ENCODE results near the gene CEP152. TPM values are rescaled to one million over a fixed set of nuclear protein-coding genes. Genes with fewer than 3 reads are reported as not detected.

Gene CEP152
- total RNA-seq, 1 donor from 2014 or later = 4.7 TPM

DNA sequence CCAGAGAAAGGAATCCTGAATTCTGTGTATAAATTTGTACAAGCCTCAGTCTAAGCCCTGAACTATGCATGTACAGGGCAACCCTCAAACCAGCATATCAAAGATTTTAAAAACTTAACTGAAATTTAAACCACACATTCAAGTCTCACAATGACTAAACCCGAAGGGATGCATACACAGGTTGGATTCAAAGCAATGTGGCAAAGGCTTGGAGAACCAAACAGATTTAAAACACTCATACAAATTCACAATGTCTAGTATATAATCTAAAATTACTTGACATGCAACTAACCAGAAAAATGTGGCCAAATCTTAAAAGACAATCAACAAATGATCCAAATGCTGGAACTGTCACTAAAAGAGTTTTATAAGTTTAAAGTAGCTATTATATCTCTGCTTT lies 36.4 kb downstream of the CEP152 start:
- DNase-seq (ENCODE audit: low read depth in 2 of 2) = no peak

DNA sequence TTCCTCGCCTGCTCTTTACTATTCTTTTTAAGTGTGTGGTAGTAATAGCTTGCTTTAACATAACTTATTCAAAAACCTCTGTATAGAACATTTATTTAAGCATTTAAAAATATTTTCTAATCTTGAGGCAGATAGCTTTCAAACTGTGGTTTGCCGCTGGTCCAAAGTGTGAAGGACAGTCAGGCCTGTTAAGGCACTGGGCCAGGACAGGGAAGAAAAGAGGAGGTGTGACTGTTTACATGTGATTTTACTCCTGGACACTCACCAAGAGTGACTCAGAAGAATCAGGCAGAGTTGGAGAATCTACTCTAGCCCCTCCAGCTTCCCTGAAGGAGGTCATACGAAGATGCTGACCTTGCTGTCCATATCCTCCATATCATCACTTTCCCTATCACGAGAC lies 44.7 kb downstream of the CEP152 start:
- DNase-seq (ENCODE audit: low read depth in 2 of 2) = no peak

DNA sequence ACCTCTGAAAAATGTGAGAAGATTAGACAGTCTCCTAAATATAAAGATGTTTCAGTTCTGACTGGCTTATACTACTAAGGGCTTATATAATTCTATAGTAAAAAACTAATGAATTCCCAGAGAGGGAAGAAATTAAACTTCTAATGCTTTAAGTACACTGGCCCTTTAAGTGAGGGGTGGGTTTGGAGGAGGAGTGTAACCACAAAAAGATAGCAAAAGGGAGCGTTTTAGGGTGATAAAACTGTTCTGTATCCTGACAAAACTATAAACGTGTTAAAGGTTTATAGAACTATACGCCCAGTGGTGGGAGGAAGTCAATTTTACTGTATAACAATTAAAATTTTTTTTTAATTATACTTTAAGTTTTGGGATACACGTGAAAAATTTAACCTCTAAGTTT lies 45.8 kb downstream of the CEP152 start:
- no peak for DNase-seq (ENCODE audit: low read depth in 2 of 2)

DNA sequence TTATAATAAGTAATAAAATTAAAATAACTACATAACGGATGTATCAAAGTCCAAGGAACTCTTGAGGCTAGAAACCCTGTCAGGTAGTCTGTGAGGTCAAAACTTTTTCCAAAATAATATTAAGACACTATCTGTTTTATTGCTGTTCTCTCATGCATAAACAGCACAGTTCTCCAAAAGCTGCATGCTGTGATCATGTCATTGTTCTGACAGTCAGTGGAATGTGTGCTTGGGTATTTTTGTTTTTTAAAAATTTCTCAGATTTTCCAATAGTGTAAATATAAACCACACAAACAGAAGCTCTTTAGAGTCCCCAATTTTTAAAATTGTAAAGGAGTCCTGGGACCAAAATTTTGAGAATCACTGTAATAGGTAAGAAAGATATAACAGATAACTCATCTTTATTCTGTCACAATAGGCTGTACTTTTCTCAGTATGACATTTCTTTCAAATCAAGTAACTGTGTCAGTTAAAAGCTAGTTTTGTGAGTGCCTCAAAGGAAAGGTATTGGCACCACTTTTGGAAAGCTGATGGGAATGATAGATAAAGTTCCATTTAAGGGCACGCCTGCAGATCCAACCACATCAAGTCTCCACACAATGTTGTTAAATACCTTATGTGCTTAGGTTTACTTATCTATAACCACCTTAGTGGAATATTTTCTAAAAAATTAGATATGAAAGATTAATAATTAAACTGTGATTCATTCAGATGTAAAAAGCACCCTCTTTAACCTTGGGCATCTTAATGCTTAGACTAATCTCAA lies 49.3 kb downstream of the CEP152 start:
- no peak for DNase-seq (ENCODE audit: low read depth in 2 of 2)

DNA sequence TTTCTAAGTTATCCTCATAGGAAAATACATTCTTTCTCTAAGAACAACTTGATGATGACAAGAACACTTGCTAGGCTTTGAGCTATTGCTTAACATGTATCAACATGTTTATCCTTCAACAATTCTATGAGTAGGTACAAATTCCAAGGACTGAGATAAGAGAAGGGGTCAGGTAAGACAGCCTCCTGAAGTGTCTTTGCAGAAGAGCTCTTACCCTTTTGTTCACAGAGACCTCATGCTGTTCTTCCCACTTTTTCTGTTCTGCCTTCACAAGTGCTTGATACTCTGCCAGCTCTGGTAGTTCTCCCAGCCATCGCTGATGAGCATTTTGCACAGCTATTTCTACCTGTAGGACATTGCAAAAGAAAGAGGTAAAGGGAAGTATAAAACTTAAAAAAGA lies 50.9 kb downstream of the CEP152 start:
- DNase-seq (ENCODE audit: low read depth in 2 of 2) = no peak

DNA sequence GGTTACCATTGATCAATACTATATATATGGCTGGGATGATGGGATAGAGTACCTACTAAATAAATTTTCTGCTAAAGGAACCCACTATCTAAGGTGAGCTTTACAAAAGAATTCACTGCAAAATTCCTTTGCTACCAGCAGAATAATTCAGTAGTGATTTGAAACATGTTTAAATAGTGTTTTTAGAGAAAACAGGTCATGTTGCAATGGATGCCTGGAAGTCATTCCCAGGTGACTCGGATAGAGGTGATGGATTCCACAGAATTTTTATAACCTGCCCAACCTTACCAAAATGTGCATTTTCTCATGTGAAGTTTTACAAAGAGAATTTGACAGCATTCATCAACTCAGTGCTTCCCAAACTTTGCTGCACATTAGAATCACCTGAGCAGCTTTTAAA lies 53.2 kb downstream of the CEP152 start:
- no peak for DNase-seq (ENCODE audit: low read depth in 2 of 2)

DNA sequence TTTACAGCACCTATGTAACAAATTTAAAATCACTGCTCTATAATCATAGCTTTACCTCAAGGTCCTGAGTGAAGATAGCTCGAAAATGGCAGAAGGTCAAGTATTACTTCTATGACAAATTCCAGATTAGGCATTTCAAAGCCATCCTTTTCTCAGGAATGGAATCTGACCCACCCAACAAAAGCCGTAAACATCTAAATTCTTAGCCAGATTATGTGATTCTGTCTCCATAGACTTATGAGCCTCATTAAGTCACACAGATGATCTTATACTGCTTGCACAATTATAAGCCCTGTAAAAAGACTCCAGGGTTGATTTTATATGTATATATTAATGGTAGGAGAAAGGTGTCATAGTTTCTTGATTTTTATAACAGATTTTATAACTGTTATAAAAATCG lies 56.9 kb downstream of the CEP152 start:
- DNase-seq (ENCODE audit: low read depth in 2 of 2) = no peak

DNA sequence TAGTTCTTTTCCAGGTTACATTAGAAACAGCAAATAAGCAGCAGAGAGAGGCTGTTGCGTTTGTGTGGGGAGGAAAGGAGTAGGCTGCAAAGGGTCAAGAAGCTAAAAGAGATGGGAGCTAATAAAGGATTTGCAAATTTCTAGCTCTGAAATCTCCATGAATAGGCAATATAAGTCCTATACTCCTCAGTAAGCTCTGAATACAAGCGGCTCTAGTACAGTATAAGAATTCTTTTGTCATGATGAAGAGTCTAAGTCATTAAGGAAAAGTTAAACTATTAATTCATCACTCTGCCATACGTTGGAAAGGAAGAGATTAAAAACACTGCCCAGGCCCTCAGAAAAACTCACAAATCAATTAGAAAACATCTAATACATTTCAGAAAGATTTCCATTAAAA lies 59.3 kb downstream of the CEP152 start:
- DNase-seq (ENCODE audit: low read depth in 2 of 2) = no peak

DNA sequence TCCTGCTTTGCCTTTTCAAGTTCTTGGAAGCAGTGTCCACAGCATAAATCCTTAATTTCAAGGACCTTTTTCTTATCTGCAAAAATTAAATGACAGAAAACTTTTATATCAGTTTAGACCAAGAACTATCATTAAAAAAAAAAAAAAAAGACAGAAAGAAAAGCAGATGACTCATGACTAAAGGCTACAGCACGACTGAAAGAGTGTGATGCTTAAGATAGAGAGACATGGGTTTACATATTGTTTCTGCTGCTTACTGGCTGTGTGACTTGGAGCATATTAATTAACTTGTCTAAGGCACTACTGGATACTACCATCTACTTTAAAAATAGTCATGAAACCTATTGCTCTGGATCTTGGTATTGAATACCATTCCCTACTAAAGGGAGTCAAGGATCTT lies 62.3 kb downstream of the CEP152 start:
- DNase-seq (ENCODE audit: low read depth in 2 of 2) = peak in 1 of 2 donors; percentile 3

DNA sequence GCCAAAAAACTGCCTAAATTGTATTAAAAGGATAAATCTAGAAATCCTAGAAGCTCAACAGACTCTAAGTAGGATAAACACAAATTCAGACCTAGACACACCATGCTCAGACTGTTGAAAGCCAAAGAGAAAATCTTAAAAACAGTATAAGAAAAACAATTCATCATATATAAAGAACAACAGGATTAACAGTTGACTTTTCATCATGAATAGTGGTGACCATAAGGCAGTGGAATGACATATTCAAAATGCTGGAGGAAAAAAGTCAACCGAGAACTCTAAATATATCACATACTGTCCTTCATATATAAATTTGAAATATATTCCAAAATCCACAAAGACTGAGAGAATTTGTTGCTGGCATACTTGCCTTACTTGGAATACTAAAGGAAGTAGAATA lies 77.3 kb downstream of the CEP152 start:
- no peak for DNase-seq (ENCODE audit: low read depth in 2 of 2)

DNA sequence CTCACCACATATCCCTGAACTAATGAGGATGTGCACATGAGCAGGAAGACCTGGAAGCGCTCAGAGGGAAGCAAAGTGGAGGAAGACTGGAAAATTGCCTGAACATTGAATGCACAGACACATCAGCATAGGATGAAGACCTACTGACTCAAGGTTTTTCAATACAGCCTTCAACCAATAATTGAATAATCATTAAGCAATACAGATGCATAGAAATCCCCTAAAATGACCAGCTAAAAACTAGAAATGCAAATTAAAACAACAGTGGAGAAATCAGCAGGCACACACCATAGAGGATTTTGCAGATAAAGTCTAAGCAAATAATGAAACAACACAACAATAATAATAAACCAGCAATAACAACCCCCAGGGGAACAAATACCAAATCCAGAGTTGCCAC lies 80.4 kb downstream of the CEP152 start:
- no peak for DNase-seq (ENCODE audit: low read depth in 2 of 2)

DNA sequence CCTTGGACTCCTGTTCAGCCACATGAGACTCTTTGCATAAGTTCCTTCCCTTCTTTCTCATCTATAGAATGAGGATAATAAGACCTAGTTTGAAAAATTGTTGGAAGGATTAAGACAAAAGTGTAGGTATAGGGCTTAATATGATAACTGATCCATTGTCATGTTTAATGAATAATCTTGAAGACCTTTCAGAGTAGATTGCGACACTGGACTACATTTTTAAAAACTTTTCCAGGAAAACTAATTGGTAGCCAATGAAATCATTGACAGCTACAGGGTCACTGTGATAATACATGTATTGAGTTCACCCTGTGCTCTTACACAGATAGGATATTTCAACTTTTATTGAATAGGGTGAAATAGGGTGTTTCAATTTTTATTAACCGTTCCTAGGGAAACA lies 86.9 kb downstream of the CEP152 start:
- no peak for DNase-seq (ENCODE audit: low read depth in 2 of 2)

DNA sequence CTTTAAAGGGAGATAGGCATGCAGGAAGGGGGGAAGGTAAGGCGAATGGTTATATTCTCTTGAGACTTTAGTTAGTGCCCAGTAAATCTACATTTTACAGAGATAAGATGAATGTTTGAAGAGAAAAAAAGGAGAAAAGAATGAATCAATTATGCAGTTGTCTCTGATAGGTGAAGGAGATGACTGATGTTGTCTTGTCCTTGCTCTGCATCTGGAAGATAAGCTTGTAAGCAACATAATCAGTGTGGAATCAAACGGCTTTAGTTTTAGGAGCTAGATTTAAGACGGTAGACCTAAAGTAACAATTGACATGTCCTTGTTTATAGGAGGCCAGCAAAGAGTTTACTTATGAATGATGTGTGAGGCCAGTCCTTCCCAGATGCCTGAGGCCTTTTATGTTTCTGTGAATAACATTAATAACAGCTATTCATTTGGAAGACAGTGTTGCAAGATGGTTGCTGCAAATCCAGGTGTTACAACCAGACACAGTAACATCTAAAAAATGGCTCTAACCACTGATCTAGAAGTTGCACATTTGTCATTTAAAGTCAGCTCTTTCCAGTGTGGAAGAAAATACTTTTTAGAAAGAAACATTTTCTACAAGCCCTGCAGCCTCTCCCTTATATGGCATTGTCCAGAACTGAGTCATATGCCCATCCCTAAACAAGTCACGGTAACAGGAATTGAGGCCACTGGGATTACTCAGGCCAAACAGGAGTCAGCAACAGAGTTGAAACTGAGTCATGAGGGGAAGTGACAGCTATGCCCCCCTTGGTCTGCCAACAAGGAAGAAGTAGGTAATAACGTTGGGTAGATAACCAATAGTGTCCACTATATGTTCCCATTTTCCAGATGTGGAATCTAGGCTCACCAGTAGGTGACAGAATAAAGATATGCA lies 87.9 kb downstream of the CEP152 start:
- DNase-seq (ENCODE audit: low read depth in 2 of 2) = peak; percentile 38 to 79

DNA sequence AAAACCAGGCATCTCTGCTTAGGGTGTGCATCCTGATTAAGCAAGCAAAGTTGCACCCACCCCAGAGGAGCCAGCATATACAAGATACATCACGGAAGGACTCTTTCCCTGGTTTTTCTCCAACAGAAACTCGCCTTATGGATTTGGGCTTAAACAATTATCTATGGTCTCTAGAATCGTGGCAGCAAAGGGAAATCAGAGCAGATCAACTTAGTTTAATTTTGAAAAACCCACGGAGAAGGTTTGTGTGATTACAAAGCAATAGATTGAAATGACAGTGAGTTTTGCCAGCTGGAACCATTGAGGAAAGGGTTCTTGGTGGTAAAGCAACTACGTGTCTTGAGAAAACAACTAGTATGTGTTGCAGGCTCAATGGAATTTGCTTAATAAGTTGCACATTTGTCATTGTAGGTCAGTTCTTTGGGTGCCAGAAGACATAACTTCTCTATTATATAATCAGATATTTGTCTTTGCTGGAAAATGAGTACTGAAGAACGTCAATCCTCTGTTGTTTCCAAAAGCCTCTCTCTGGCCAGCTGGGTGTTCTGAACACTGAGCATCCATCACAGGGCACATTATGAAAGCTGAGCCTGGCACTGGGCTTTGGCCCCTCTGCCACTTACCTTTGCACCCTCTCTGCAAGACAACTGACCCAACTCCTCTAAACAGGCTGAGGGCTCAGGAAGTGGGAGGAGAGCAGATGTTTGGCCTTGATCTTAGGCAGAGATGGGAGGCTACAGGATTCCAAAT lies 89.6 kb downstream of the CEP152 start:
- DNase-seq (ENCODE audit: low read depth in 2 of 2) = no peak

DNA sequence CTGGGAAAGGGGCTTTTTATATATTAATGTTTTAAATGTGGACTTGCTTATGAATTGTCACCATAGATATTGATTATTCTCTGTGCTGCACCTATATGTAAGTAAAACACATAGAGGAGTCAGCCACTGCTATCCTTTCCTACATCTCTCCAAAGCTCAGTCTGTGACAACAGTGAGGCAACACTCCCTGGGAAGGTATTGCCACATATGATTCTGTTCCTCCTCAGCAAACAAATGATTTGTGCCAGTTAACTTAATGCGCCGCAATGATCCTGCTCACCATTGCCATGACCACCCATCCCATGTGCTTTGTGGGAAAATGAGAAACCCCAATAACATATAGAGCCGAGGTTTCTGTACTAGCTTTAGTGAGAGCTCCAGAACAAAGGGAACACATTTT lies 90.2 kb downstream of the CEP152 start:
- no peak for DNase-seq (ENCODE audit: low read depth in 2 of 2)

DNA sequence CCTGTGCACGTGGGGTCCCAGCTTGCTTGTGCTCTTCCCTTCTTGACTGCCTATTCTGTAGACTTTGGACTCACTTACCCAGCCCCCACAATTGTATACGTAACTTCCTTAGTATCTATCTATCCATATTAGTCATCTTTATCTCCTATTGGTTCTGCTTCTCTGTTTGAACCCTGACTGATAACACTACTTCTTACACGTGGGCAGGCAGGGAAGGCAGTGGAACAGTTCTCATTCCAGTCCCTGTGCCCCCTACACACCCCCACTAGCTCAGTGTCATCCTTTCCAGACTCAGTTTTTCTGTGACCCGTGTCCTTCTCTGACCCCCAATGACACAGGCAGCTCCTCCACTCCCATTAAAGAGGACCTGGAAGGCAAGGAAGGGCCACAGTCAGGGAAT lies 91.2 kb downstream of the CEP152 start:
- DNase-seq (ENCODE audit: low read depth in 2 of 2) = no peak

DNA sequence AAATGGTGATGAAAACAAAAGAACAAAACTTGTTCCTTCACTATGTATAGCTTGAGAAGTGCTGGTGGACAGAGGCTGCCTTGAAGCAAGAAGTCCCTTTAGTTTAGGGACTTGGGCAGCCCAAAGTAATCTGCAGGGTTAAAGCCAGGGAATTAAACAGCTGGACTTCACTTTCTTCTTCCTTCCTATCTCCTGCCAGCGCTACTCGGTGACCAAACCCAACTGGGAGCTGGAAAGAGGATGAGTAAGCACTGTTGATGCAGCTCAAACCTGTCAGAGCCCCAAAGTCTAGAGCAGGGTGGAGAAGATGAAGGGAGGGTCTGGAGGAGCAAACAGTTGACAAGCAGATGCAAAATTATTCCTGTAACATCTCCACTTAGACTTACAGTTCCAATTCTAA lies 92.2 kb downstream of the CEP152 start:
- no peak for DNase-seq (ENCODE audit: low read depth in 2 of 2)

DNA sequence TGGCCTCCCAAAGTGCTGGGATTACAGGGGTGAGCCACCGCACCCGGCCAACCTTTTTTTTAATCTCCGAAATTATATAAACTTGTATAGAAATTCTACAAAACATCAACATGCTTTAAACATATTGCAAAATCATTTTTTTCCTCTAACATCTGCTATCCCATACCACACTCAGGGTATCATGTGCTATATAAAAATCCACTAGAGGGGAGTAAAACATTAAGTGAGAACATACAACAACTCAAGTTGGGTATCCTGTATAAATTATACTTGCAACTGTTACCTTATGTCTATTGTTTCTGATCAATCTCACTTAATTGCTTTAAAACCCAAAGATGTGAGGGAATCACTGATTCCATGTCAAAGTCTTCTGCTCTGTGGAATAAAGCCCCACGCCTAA lies 93.4 kb downstream of the CEP152 start:
- peak in 1 of 2 donors; percentile 18 for DNase-seq (ENCODE audit: low read depth in 2 of 2)

DNA sequence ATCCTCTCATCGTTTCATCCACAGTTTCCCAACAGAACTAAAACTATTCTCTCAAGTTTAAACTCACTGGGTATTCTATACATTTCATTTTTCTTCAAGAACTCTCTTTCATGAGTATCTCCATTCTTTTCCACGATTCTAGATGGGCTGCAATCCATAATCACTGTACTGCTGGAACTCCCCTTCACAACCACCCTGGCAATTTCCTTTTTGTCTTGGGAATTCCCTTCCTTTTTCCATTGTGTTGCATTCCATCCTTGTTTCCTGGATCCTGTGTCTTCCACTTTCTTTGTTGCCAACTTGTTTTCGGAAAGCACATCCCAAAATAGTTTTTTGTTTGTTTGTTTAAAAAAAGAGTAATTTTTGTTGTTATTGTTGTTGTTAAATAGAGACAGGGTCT lies 98.3 kb downstream of the CEP152 start:
- DNase-seq (ENCODE audit: low read depth in 2 of 2) = peak; percentile 42 to 56

DNA sequence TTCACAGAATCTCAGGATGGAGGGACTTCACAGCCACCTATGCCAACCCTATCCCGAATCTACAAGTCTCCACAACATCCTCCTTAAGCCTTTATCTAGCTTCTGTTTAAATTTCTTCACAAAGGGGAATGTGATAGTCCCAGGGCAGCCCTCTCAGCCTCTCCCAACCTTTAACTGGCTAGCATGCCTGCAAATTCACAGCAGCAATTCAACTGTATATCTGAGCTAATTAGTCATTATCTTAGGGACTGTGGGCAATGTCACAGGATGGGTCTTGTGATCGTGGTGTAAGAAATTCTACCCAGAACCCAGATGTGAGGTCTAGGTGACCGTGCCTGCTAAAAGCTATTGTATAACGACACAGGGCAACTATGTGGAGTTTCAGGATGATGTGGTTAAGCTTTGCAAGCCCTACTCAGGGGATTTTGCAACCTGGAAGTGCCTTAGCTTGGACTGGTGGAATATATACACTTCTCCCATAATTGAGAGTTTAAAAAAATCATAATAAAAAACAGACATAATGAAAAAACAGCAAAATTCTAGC lies 99.8 kb downstream of the CEP152 start:
- DNase-seq (ENCODE audit: low read depth in 2 of 2) = no peak

DNA sequence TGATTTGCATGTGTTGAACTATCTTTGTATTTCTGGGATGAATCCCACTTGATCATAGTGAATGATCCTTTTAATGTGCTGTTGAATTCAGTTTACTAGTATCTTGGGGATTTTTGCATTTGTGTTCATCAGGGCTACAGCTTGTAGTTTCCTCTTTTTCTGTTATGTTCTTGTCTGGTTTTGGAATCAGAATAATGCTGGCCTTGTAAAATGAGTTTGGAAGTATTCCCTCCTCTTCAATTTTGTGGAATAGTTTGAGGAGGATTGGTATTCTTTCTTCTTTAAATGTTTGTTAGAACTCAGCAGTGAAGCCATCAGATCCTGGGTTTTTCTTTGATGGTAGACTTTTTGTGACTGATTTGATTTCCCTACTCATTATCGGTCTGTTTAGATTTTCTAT lies 102.2 kb downstream of the CEP152 start:
- DNase-seq (ENCODE audit: low read depth in 2 of 2) = no peak

DNA sequence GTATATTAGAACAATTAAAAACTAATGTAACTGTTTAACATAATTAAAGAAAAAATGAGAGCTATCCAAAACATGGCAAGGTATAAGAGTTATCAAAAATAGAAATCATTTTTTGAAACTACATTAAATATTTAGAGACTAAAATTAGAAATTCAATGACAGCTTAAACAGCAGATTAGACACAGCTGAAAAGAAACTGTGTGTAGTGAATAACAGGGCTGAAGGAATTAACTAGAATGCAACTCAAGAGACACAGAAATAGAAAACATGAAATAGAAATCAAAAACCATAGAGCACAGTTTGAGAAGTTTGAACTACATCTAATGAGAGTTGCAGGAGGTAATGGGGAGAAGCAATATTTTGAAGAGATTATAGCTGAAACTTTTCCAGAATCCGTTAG lies 105.5 kb downstream of the CEP152 start:
- DNase-seq (ENCODE audit: low read depth in 2 of 2) = no peak

All from dermis microvascular lymphatic vessel endothelial cell (primary cell).